Activated naive CD4-positive, alpha-beta T cell treated with anti-CD3 and anti-CD28 coated beads, Interleukin-2, amount 50 U/mL, for 16 hours (primary cell): Measurements from ENCODE around the gene ZCCHC8.
A peak's percentile ranks its signal among the peaks of the same experiment; 100 is the strongest.
"Not testable (repeated sequence)": the region's sequence is repeated elsewhere in the genome, so short reads cannot be mapped to it uniquely, and the experiment has no call there.

Source experiments
- DNase-seq: peaks from one replicate; pipeline ENCODE4 v3.0.0-alpha.2; 2020

The ZCCHC8 gene

GRCh38 chr12:122469856-122470255 lies 30.9 kb downstream of the ZCCHC8 start:
- not testable (repeated sequence) for DNase-seq

GRCh38 chr12:122467983-122468382 lies 32.7 kb downstream of the ZCCHC8 start:
- DNase-seq, result no peak

- not testable (repeated sequence) for DNase-seq
Measured at GRCh38 chr12:122464317-122465042, 36.3 kb downstream of the ZCCHC8 start.

- no peak for DNase-seq
Measured at GRCh38 chr12:122460641-122461040, 40.1 kb downstream of the ZCCHC8 start.

GRCh38 chr12:122460061-122460460 lies 40.7 kb downstream of the ZCCHC8 start:
- DNase-seq, result no peak

GRCh38 chr12:122459211-122459610 lies 41.5 kb downstream of the ZCCHC8 start:
- no peak for DNase-seq

- DNase-seq, result no peak
Measured at GRCh38 chr12:122458105-122459035, 42.4 kb downstream of the ZCCHC8 start.

GRCh38 chr12:122457627-122458026 lies 43.1 kb downstream of the ZCCHC8 start:
- no peak for DNase-seq

GRCh38 chr12:122454739-122455138 lies 46.0 kb downstream of the ZCCHC8 start:
- no peak for DNase-seq

- DNase-seq, result no peak
Measured at GRCh38 chr12:122454250-122454721, 46.4 kb downstream of the ZCCHC8 start.

GRCh38 chr12:122452701-122453285 lies 47.9 kb downstream of the ZCCHC8 start:
- DNase-seq, result no peak

- DNase-seq, result peak; percentile 17
Measured at GRCh38 chr12:122449317-122449716, 51.4 kb downstream of the ZCCHC8 start.

- not testable (repeated sequence) for DNase-seq
Measured at GRCh38 chr12:122447825-122448224, 52.9 kb downstream of the ZCCHC8 start.

GRCh38 chr12:122446390-122446789 lies 54.3 kb downstream of the ZCCHC8 start:
- not testable (repeated sequence) for DNase-seq

- DNase-seq, result not testable (repeated sequence)
Measured at GRCh38 chr12:122444071-122444470, 56.7 kb downstream of the ZCCHC8 start.

- DNase-seq, result not testable (repeated sequence)
Measured at GRCh38 chr12:122438822-122439221, 61.9 kb downstream of the ZCCHC8 start.

GRCh38 chr12:122437656-122438121 lies 63.0 kb downstream of the ZCCHC8 start:
- DNase-seq, result no peak

GRCh38 chr12:122435186-122435585 lies 65.5 kb downstream of the ZCCHC8 start:
- DNase-seq, result no peak

GRCh38 chr12:122429043-122429442 lies 71.7 kb downstream of the ZCCHC8 start:
- not testable (repeated sequence) for DNase-seq

GRCh38 chr12:122427403-122427802 lies 73.3 kb downstream of the ZCCHC8 start:
- DNase-seq, result no peak

- no peak for DNase-seq
Measured at GRCh38 chr12:122423258-122424165, 77.2 kb downstream of the ZCCHC8 start.

GRCh38 chr12:122422730-122423257 lies 77.9 kb downstream of the ZCCHC8 start:
- DNase-seq, result peak; percentile 52
